ENCODE results near the gene GULP1.

GRCh38 chr2:188449561-188449960 lies 157.9 kb downstream of the GULP1 start:
- TF ChIP-seq CTCF (conservative IDR thresholded peaks at IDR 0.05) (no peak), ZFX (IDR thresholded peaks at IDR 0.05) (no peak)
